Transverse colon (tissue), 4 donors: ENCODE measurements around the gene RPS5. TPM values are rescaled to one million over a fixed set of nuclear protein-coding genes. Genes with fewer than 3 reads are reported as not detected.
"Not testable (repeated sequence)": the region's sequence is repeated elsewhere in the genome, so short reads cannot be mapped to it uniquely, and the experiment has no call there.

Source experiments
- DNase-seq: peaks from one replicate; pipeline ENCODE4 v3.0.0-alpha.2; 2019
- H3K27ac ChIP-seq, 4 donors: fragments of 200-600 bp; sonication (generic); 2 replicates each; pipeline ENCODE4 v1.5.1; 2016 to 2018; ENCODE audit warnings: inconsistent platforms in 4 of 4
- H3K27me3 ChIP-seq: fragments of 200-600 bp; sonication (generic); 2 replicates; pipeline ENCODE4 v1.5.1; 2017; ENCODE audit warnings: inconsistent platforms
- H3K36me3 ChIP-seq, 4 donors: fragments of 200-600 bp; sonication (generic); 2 replicates each; pipeline ENCODE4 v1.5.1; 2017 to 2019; ENCODE audit warnings: inconsistent platforms in 4 of 4
- H3K4me1 ChIP-seq, 4 donors: fragments of 200-600 bp; sonication (generic); 2 replicates each; pipeline ENCODE4 v1.5.1; 2017 to 2020; ENCODE audit warnings: inconsistent platforms in 4 of 4
- H3K4me3 ChIP-seq, 4 donors: fragments of 200-600 bp; sonication (generic); 1 replicate in 1 of 4; 2 replicates in 3 of 4; pipeline versions ENCODE4 v1.5.1 to v1.6.1; 2017 to 2019; ENCODE audit warnings: inconsistent platforms in 4 of 4
- H3K9me3 ChIP-seq, 2 donors: fragments of 200-600 bp; sonication (generic); 2 replicates each; pipeline ENCODE4 v1.5.1; 2017 to 2019; ENCODE audit warnings: inconsistent platforms in 2 of 2
- CTCF ChIP-seq, 5 experiments: fragments of 200-600 bp in 3 of 5; fragments of 450-650 bp in 2 of 5; sonication (generic) in 3 of 5; IDR thresholded peaks; 1 replicate in 2 of 5; 2 replicates in 3 of 5; pipeline ENCODE4 v1.5.1; 2016 to 2017; ENCODE audit warnings: antibody characterized with exemption in 5 of 5, inconsistent platforms in 3 of 5, mild to moderate bottlenecking in 2 of 5, moderate library complexity in 1 of 5
- EP300 ChIP-seq: sonication (generic); formaldehyde crosslinking; IDR thresholded peaks from one replicate; pipeline ENCODE4 v1.6.1; 2017; ENCODE audit warnings: antibody characterized with exemption, low read depth
- POLR2A ChIP-seq: fragments of 450-650 bp; IDR thresholded peaks from one replicate; pipeline ENCODE4 v1.6.1; 2016; ENCODE audit warnings: antibody characterized with exemption, mild to moderate bottlenecking, moderate library complexity
- POLR2AphosphoS5 ChIP-seq, 3 donors: sonication (generic); formaldehyde crosslinking; IDR thresholded peaks; one replicate each; pipeline ENCODE4 v1.6.1; 2016; ENCODE audit warnings: antibody characterized with exemption in 3 of 3
- WGBS, 2 donors: methylation state at CpG; one replicate each; pipeline ENCODE4 v1.1.5; 2018; ENCODE audit warnings: low coverage in 1 of 2; 5-methylcytosine and 5-hydroxymethylcytosine counted together
- in situ Hi-C, 4 donors: fragments of 200-750 bp; cut with MboI; loops; one replicate each; pipeline versions ENCODE4 v1.15.0 to v1.15.1; 2017; ENCODE audit warnings: low sequenced_read_pairs in 3 of 4, low pct_ligation_motif_present in 1 of 4, low pct_unique_long_range_greater_than_20kb in 1 of 4
- intact Hi-C: fragments of 100-400 bp; cut with DNase I; formaldehyde crosslinking; loops from one replicate; pipeline ENCODE4 v1.15.1; 2023; ENCODE audit warnings: low total_unique reads
- total RNA-seq, 4 donors: library from RNA; depleted of rRNA; stranded (reverse); fragments of >200 nt; gene quantifications; one replicate each; pipeline ENCODE4 v1.1.0, GENCODE V29; 2016

Gene RPS5
- total RNA-seq, 4 donors from 2014 or later = 513 to 1,129 (median 743) TPM

- WGBS, 2 donors = 18% methylated on average over 59 of the region's 82 CpGs; no CpG with 5 or more reads in 1 of the 2 donors
- H3K27me3 ChIP-seq = peaks cover 62% of the 10 kb centered on the region
- peak overlapping the region; percentile 60 to 86 (median 75) for H3K27ac ChIP-seq
- H3K4me1 ChIP-seq = peaks cover 0 to 26% (median 8%) of the 10 kb centered on the region in 4 donors
- DNase-seq = peak; percentile 69
- H3K36me3 ChIP-seq = no peaks in the 10 kb centered on the region
- intact Hi-C loops (no loop called here), in situ Hi-C loops (no loop called here)
- TF ChIP-seq EP300 = no peak
- peak in 1 of 3 donors; percentile 46 for TF ChIP-seq POLR2AphosphoS5 (IDR thresholded peaks at IDR 0.05)
- TF ChIP-seq POLR2A = no peak
- peak overlapping the region; percentile 35 to 58 (median 44) for H3K4me3 ChIP-seq
- H3K9me3 ChIP-seq = no peaks in the 10 kb centered on the region
Observed at GRCh38 chr19:58346961-58347929, 39.8 kb upstream of the RPS5 start.

GRCh38 chr19:58348080-58348479 lies 39.0 kb upstream of the RPS5 start:
- intact Hi-C loops, H3K36me3 ChIP-seq, H3K9me3 ChIP-seq, in situ Hi-C loops, DNase-seq: not testable (repeated sequence)
- WGBS, 2 donors = 22 to 29% methylated on average over 7 to 12 of the region's 12 CpGs
- peak overlapping the region; percentile 35 to 58 (median 41) for H3K4me3 ChIP-seq
- peaks cover 0 to 26% (median 8%) of the 10 kb centered on the region in 4 donors for H3K4me1 ChIP-seq
- H3K27ac ChIP-seq = peak overlapping the region; percentile 60 to 86 (median 75)
- peaks cover 62% of the 10 kb centered on the region for H3K27me3 ChIP-seq

GRCh38 chr19:58349590-58349989 lies 37.5 kb upstream of the RPS5 start:
- Histone ChIP-seq H3K27me3 (peaks cover 62% of the 10 kb centered on the region), H3K4me3 (peak overlapping the region in 1 of 4 donors; percentile 29), H3K27ac (no peak overlapping the region), H3K9me3 (no peaks in the 10 kb centered on the region), H3K36me3 (no peaks in the 10 kb centered on the region), H3K4me1 (peaks cover 0 to 26% (median 8%) of the 10 kb centered on the region in 4 donors)
- 51 to 52% methylated on average over 5 to 8 of the region's 8 CpGs for WGBS, 2 donors
- in situ Hi-C loops (no loop called here), intact Hi-C loops (no loop called here)
- DNase-seq = no peak
- no peak for TF ChIP-seq POLR2A
- TF ChIP-seq POLR2AphosphoS5 (IDR thresholded peaks at IDR 0.05) = no peak
- no peak for TF ChIP-seq CTCF (IDR thresholded peaks at IDR 0.05)
- TF ChIP-seq EP300 = no peak

GRCh38 chr19:58350001-58350861 lies 36.8 kb upstream of the RPS5 start:
- Histone ChIP-seq H3K4me3 (peak overlapping the region in 1 of 4 donors; percentile 29), H3K36me3 (no peaks in the 10 kb centered on the region), H3K27me3 (peaks cover 62% of the 10 kb centered on the region), H3K27ac (no peak overlapping the region), H3K9me3 (no peaks in the 10 kb centered on the region), H3K4me1 (peaks cover 0 to 26% (median 8%) of the 10 kb centered on the region in 4 donors)
- TF ChIP-seq CTCF (IDR thresholded peaks at IDR 0.05) (no peak), EP300 (no peak), POLR2AphosphoS5 (IDR thresholded peaks at IDR 0.05) (no peak), POLR2A (no peak)
- intact Hi-C loops (no loop called here), in situ Hi-C loops (no loop called here)
- WGBS, 2 donors = 61% methylated on average over 40 of the region's 84 CpGs; no CpG with 5 or more reads in 1 of the 2 donors
- DNase-seq = no peak
